ENCODE data around the gene PNPLA3.
A peak's percentile ranks its signal among the peaks of the same experiment; 100 is the strongest.

The PNPLA3 gene

DNA sequence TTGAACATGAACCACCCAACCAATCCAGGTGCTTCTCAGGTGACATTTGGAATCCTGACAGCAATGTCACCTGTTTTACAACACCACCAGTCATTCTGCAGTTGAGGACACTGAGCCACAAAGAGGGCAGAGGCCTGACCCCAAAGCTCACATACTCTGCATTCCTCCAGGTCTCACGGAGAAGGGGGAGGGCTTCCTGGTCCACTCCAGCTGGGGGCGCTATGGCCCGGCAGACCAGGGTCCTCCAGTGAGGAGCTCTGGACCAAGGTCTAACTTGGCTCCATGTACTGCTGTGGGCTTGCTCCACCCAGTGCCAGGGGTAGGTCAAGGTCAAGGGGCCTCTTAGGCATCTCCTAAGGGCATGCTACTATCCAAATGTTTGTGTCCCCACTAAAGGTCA is 1.5 kb upstream of the PNPLA3 start:
- DNase-seq (ENCODE audit: low read depth) = no peak

DNA sequence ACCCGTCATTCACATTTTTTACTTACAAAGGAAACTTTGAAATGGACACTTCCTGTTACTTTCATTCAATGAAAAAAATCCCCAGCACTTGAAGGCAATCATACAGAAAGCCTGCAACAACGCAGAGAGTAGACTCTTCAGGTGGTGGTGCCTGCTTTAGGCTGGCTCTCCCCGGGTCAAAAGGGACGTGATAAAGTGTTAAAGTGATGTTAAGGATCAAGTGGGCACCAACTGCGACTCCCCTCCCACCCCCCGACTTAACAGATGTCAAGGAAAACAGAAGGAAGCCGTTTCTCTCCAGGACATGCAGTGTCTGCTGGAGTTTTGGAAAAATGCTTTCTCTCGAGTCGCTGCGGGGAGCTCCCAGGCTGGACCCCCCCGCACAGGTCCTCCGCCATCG is 414 bp upstream of the PNPLA3 start:
- DNase-seq (ENCODE audit: low read depth) = no peak

DNA sequence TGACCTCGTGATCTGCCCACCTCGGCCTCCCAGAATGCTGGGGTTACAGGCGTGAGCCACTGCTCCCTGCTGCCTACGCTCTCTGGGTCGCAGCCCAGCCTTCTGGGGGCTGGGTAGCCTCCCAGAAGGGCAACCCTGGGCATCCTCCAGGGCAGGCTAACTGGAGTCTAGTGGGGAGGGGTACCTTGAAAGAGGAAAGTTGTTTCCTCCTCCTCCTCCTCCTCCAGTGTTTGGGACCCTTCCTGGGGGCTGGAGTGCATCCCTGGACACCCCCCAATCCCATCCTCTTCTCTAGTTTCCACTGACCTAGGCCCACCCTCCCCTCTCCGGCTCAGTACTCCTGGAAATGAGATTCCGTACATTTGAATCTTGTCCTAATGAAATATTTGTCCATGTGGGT is 1.3 kb downstream of the PNPLA3 start:
- DNase-seq (ENCODE audit: low read depth) = no peak

DNA sequence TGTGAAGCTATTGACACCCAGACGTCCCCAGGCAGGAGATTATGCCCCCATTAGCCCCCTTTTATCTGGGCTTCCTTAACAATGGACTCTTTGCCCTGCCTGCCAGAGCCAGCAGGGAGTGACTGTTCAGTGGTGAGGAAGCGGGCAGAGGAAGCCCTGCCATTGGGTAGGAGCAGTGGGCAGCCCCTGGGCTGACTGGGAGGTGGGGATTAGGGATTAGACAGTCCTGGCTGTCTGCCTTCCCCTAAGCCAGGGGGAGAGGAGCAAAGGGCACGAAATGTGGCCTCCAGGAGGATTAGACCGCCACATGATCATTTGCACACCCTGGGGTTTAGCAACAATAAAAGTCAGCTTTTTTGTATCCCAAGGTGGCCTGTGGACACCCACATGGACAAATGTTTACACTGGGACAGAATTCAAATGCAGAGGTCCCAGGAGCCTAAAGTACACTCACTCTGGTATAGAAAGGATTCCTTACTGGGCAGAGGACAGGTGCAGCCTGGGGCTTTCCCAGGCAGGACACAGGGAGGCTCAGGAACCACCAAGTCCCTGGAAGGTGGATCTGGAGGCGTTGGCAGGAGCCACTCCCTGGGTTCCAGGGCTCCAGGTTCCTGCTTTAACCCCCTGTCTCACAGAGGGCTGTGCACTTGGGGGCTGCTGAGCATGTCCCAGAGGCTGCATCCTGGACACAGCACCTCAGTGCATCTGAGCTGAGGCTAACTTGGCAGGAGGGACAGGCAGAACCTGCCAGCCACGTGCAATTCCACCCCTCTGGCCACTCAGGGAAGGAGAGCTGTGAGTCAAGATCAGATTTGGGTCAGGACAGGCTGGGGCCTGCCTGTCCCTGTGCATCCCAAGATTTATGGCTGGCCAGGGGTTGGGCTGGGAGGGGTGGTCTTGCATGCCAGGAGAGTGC is 2.1 kb downstream of the PNPLA3 start:
- DNase-seq (ENCODE audit: low read depth) = no peak

DNA sequence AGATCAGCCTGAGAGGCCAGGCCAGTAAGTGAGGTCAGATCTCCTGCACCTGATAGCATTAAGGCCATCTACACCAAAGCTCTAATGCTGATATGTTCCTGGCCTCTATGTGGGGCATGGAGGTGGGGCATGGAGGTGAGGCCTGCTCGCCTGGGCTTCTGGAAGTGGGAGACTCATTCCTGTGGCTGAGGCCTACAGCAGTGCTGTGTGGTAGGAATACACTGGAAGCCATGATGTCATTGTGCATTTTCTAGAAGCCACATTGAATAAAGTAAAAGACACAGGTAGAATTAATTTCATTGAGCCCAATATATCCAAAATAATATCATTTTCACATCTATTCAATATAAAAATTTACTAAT is 2.7 kb downstream of the PNPLA3 start:
- no peak for DNase-seq (ENCODE audit: low read depth)

GRCh38 chr22:43928468-43928867 is 4.9 kb downstream of the PNPLA3 start:
- no peak for DNase-seq (ENCODE audit: low read depth)

GRCh38 chr22:43928908-43929307 is 5.3 kb downstream of the PNPLA3 start:
- no peak for DNase-seq (ENCODE audit: low read depth)

DNA sequence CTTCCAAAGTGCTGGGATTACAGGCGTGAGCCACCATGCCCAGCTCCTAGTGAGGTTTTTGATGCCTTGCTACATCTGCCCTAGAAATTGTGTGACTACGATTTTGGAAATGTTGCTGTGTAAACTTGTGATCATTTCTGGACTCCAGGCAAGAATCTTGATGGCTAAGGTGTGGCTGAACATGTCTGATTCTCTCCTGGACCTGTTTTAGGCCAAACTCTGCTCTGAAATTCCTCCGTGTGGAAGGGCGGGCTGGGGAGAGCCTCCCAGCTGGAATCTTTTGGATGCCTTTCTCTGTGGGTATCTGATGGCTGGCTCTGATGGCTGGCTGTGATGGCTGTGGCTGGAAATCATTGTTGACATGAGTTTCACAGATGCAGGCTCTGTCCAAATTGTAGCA is 8.2 kb downstream of the PNPLA3 start:
- no peak for DNase-seq (ENCODE audit: low read depth)

DNA sequence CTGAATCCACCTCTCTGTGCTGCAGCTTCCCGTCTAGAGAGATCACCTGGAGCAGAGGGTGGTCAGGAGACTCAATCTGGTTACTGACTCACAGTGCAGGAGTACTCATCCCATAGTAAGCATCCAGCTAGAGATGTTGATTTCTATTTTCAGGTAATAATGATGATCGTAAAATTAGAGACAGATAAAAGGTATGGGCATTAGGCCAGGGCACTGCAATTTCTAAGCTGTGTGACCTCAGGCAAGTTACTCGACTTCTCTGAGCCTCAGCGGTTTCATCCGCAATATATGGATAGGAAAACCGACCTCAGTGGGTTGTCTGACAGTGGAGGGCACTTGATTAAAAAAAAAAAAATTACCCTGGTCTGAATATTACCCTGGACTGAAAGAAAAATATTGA is 17.8 kb downstream of the PNPLA3 start:
- DNase-seq (ENCODE audit: low read depth) = no peak

GRCh38 chr22:43944670-43945430 is 21.2 kb downstream of the PNPLA3 start:
- no peak for DNase-seq (ENCODE audit: low read depth)

DNA sequence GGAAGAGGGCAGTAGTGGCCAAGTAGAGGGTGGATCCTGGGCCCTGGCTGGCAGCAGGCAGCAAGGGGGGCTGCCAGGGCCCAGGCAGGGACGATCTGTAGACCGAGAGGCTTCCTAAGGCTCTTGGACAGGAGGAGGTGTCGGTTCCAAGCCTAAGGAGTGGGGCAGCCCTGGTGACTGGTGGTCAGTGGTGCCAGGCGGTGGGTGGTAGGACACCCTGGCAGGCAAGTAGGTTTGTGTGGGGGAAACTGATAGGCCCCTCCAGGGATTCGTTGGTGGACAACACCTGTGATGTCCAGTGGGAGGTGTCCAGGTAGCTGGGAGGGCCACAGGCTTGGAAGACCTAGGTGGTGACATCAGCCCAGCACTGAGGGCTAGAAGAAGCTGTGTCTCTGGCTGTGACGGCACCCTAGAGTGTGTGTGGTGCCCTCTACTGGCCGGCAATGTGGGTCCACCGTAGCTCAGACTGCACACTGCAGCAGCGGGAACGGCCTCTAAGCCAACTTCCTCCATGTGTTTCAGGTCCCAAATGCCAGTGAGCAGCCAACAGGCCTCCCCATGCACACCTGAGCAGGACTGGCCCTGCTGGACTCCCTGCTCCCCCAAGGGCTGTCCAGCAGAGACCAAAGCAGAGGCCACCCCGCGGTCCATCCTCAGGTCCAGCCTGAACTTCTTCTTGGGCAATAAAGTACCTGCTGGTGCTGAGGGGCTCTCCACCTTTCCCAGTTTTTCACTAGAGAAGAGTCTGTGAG is 22.2 kb downstream of the PNPLA3 start:
- peak; percentile 37 for DNase-seq (ENCODE audit: low read depth)

DNA sequence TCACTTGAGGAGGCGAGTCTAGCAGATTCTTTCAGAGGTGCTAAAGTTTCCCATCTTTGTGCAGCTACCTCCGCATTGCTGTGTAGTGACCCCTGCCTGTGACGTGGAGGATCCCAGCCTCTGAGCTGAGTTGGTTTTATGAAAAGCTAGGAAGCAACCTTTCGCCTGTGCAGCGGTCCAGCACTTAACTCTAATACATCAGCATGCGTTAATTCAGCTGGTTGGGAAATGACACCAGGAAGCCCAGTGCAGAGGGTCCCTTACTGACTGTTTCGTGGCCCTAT is 22.7 kb downstream of the PNPLA3 start:
- DNase-seq (ENCODE audit: low read depth) = no peak

DNA sequence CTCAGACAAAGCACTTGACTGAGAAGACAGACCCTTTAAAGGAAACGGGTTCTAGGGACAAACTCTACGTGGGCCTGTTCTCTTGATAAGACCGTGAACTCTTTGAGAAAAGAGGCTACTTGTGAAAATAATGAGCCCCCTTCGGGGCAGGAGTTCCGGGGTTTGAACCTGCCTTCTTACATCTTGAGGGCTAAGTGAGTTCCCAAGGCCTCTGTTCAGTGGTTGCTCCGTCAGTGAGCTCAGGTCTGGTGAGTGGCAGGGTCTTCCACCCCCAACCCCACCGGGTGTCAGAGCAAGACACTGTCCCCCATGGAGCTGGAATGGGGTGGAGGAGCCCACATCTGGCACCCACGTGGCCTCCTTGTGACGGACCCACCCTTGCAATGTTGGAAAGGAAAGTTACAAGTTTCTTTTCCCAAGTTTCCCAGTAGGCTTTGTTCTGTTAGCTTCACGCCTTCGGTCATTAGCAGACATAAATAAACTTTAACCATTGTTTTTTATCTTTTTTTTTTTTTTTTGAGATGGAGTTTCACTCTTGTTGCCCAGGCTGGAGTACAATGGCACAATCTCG is 25.3 kb downstream of the PNPLA3 start:
- DNase-seq (ENCODE audit: low read depth) = no peak

DNA sequence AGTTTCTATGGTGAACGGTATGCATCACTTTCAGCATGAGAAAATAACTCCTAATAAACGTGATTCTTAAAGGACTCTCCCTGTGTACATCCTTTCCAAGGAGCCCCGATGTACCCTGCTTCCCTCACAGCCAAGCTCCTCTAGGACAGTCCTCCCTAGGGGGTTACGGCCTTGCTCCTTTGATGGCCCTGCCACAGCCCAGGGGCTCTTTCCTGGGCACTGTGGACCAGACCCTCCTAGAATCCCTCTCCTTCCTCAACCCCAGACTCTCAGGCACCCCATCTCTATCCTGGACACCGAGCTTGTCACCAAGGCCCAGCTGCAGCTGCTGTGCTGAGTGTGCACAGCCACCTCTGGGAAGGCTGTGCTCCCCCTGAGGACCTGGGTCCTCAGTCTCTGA is 27.8 kb downstream of the PNPLA3 start:
- no peak for DNase-seq (ENCODE audit: low read depth)

GRCh38 chr22:43951966-43952365 is 28.4 kb downstream of the PNPLA3 start:
- DNase-seq (ENCODE audit: low read depth) = no peak

GRCh38 chr22:43953988-43954785 is 30.6 kb downstream of the PNPLA3 start:
- DNase-seq (ENCODE audit: low read depth) = no peak

DNA sequence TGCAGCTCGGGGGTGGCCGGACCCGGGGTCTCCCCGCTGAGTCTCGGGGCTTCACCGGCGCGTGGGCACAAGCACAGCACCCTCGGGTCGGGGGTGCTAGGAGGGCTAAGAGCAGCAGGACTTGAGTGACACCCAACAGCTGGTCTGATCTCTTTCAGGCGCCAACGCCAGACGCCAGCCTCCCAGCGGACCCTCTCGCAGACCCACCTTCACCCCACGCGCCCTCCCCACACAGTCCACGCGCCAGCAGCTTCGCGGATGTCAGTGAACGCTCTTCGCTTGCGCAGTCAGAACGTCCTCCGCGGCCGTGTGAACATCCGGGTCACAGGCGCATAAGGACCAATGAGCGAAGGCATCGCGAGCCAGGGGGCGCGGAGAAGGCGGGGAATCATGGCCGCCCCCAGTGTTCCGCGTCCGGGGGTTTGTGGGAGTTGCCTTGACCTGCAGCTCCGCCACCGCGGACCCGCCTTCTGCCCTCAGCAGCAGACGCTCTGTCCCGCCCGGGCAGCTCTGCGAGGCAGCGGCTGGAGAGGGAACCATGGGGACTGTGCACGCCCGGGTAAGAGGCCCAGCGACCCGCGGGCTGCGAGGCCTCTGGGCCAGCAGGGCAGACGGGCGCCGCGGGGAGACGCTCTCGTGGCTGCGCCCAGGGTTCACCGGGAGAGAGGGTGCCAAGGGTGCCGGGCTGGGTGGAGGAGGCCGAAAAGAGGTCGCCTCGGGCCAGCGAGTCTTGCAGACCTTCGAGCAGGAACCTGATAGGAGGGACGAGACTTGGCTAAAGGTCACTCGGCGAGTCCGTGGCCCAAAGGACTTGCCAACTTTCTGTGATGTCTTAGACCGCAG is 31.7 kb downstream of the PNPLA3 start, which contains the start of gene SAMM50:
SAMM50 (plus strand) TSS at position 403 of the 843 bp plus-strand sequence; CDS start at position 539, 136 bp downstream.
- DNase-seq (ENCODE audit: low read depth) = peak; percentile 83

GRCh38 chr22:43955883-43956782 is 32.5 kb downstream of the PNPLA3 start:
- DNase-seq (ENCODE audit: low read depth) = no peak

DNA sequence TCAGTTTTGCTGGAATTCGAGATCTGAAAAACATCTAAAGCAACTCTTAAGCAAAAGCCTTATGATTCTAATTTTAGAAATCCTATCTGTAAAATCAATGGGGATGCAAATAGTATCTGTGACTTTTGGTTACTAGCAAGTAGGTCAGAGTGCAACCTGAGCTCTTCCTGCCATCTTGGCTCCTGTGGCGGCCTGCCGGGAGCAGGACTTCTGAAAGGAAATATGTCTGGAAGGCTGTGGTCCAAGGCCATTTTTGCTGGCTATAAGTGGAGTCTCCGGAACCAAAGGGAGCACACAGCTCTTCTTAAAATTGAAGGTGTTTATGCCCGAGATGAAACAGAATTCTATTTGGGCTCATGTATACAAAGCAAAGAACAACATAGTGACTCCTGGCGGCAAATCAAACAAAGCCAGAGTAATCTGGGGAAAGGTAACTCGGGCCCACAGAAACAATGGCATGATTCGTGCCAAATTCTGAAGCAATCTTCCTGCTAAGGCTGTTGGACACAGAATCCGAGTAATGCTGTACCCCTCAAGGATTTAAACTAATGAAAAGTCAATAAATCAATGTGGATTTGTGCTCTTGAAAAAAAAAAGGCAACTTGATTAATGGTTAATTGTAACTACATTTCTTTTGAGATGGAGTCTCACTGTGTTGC is 33.3 kb downstream of the PNPLA3 start:
- no peak for DNase-seq (ENCODE audit: low read depth)
